Activated gamma-delta T cell (primary cell): ENCODE data around the gene IRS2.

ENCODE experiments used
- DNase-seq: peaks from one replicate; lab custom pipeline; 2025; lab: John Stamatoyannopoulos, UW

The IRS2 gene

DNA sequence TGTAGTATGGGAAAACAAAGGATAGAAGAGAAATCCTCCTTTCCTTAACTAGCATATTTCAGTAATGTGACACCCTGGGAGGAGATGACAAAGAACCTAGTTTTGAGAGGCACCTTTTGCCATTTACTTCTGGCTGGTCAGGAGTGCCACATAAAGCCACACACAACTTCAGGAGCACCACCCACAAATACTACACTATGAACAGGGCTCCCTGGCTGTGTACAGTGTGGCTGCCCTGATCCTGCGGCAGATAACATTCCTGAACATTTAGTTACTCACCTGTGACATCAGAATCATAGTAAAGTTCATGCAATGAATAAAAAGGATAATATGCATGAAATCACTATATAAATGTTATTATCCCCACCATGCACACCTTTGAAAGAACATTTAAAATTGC lies 17.4 kb upstream of the IRS2 start:
- no peak for DNase-seq

DNA sequence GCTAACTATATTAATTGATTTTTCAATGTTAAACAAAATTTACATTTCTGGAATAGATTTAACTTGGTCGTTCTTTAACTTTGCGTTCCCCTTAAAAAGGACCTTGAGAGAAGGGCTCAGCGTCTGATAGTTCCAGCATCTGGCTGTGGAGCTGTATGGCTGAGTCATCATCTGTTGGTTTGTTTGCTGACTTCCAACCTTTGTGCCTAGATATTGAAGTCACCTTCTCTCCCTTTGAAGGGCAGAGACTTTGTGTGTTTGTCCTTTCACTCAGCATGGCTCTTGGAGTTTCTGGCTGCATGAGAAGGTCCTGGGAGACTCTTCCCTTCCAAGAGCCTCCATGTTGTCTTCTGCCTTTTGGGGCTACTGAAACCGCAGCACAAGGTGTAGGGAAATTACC lies 16.6 kb upstream of the IRS2 start:
- no peak for DNase-seq

DNA sequence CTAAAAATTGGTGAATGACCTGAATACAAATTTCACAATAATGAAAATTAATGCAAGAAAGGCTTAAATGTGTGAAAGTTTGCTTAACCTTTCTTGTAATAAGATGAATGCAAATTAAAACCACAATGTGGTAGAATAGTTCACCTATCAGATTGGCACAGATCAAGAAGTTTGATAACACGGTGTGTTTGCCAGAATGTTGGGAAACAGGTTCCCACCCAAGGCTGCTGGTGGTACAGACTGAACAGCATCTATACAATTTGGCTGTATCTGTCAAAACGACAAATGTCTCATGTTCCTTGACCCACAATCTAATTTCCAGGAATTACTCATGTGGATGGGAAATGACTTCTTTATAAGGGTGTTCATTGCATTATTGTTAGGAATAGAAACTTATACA lies 8.6 kb upstream of the IRS2 start:
- no peak for DNase-seq

DNA sequence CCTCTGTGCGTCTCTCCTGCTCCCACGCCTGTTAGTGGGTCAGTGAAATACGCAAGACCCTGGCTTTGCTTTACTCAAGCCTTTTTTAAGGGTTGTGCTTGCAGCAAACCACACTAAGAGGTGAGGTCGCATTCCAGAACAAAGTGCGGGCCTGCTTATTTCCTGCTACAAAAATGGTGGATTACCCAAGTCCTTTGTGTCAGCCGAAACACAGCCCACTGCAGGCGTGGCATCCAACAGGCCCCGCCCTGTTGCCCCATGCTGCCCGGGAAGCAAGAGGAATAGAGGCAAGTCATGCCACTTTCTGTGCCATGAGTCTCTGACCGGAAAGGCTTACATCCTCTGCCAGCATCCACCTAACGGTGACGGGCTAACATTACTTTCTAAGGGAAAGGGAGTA lies 7.7 kb upstream of the IRS2 start:
- no peak for DNase-seq

DNA sequence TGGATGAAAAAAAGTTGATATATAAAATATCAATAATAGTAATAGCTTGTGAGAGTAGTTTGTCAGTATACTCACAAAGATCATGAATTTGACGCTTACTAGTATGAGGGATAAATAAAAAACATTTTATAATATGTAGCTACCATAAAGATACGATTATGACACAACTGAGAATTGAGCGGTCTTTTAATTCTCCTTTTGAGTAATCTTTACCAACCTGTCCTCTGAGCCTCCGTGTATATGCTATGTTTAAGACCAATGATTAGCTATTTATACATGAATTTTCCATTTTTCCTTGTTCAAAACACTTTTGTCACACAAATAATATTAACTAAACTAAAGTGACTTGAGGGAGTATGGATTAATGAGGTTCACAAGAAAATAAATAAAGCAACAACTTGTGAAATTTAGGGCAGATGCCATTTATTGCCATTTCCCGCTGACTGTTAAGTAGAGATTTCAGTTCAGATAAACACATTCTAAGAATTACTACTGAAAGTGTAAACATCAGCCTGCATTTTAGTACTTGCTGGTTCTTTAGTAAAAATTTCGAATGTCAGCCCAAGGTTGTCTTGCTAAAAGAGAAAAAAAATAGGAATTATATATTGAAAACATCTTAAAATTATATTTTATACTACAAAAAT lies 6.2 kb upstream of the IRS2 start:
- DNase-seq: no peak

DNA sequence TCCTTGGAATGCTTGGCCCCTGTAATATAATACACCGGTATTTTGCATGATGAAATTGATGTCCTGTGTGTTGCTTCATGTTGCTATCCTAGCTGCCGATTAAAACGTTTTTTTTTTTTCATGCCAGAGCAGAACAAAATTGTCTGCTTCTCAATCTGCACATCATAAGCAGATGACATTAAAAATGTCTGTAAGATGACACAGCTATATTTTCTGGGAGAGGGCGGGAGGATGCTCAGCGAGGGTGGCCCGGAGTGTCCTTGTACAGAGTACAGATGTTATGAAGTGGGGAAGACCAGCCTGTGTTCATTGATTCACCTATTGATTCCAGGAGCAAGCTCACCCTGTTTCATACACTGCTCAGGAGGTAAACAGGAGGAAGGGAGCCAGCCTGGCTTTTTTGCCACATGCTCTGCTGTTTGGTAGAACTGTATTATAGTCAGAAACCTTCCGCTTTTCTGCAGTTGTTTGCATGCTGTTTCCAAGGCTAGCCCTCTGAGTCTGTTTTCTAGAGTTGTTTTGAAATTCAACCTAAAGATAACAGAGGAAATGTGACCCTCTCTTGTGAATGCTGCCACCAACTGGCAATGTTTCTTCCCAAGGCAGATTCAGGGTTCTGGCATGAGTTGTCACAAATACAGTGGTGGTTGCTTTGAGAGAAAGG lies 4.7 kb upstream of the IRS2 start:
- DNase-seq: no peak

DNA sequence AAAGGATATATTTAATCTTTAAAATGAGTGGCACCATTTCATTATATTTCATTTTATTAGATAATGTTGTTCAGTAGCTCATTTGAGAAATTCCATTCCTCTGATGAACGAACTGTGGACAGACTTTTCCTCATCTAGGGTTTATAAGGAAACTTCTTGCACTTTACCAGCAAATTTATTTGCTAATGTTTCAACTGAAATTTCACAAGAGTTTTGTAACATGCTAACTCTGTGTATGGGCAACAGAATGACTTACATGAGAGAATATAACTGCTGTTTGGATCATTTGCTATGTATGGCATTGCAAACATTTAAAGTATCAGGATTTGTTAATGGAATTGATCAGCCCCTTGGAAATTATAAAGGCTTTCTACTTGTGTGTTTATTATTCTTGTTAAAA lies 3.7 kb upstream of the IRS2 start:
- DNase-seq: no peak

- DNase-seq: no peak
Observed at GRCh38 chr13:109789262-109789661, 2.9 kb upstream of the IRS2 start.

- DNase-seq: no peak
Observed at GRCh38 chr13:109788372-109789111, 2.2 kb upstream of the IRS2 start.

- peak; percentile 22 for DNase-seq
Observed at GRCh38 chr13:109787135-109787954, 962 bp upstream of the IRS2 start.

DNA sequence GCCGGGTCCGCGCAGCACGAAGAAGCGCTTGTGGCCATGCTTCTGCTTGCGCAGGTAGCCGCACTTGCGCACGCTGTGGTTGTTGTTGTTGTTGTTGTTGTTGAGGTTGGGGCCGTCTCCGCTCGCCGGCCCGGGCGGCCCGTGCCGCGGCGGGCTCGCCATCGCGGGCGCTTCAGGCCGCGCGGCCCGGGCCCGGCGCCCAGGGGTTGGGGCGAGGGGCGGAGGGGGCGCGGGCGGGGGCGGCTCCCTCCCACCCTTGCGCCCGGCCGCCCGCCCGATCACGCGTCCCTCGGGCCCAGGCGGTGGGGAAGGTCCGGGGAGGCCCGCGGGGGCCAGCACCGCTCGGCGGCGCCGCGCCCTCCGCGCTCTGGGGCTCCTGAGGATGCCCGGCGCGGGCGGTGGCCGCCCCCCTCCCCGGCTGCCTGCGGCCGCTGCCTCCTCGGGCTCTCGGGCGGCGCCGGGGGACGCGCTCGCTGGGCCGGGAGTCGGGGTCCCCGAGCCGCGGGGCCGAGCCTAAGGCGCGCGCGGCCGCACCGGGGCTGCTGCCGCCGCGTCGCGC lies 412 bp downstream of the IRS2 start:
- DNase-seq: peak; percentile 30

DNA sequence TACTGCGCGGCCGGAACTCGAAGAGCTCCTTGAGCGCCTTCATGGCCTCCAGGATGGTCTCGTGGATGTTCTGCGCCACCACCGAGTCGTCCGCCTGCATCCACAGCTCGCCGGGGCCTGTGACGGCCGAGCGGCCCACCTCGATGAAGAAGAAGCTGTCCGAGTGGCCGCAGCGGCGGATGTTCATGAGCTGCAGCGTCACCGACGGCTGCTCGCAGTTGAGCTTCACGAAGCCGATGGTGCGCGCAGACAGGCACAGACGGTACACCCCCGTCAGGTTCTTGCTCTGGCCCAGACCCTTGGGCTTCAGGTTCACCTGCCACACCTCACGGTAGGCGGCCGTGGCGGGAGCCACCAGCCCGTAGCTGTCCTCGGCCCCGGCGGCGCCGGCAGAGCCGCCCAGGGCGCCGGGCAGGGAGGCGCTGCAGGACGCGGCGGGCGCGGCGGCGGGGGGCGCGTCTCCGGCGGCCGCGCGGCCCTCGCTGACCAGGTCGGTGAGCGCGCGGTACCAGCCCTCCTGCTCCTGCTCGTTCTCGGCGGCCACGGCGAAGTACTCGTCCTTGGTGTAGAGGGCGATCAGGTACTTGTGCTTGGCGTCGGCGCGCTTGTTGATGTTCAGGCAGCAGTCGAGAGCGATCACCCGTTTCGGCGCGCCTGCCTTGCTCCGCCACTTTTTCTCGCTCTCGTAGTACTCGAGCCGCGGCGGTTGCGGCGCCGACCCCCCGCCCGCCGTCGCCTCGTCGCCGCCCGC lies 1.1 kb downstream of the IRS2 start:
- DNase-seq: peak; percentile 30

- DNase-seq: peak; percentile 29
Observed at GRCh38 chr13:109784590-109785140, 1.7 kb downstream of the IRS2 start.

- peak; percentile 29 for DNase-seq
Observed at GRCh38 chr13:109783815-109784589, 2.4 kb downstream of the IRS2 start.

GRCh38 chr13:109783447-109783814 lies 3.0 kb downstream of the IRS2 start:
- DNase-seq: peak; percentile 22

DNA sequence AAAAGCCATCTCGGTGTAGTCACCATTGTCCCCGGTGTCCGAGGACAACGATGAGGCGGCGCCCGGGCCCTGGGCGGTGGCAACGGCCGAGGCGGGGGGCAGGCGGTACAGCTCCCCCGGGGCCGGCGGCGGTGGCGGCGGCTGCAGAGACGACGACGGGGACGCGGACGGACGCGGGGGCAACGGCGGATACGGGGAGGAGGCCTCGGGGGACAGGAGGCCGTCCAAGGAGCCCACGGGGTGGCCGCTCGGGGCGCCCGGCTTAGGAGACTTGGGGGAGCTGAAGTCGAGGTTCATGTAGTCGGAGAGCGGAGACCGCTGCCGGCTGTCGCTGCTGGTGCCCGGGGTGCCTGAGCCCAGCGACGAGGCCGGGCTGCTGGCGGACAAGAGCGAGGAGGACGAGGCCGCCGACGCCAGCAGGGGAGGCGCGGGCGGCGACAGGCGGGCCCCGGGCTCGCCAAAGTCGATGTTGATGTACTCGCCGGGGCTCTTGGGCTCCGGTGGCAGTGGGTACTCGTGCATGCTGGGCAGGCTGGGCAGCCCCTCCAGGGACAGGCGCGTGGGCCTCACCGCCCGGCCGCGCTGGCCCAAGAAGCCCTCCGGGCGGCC lies 3.5 kb downstream of the IRS2 start:
- peak; percentile 23 for DNase-seq

- DNase-seq: peak; percentile 23
Observed at GRCh38 chr13:109782066-109782822, 4.1 kb downstream of the IRS2 start.

DNA sequence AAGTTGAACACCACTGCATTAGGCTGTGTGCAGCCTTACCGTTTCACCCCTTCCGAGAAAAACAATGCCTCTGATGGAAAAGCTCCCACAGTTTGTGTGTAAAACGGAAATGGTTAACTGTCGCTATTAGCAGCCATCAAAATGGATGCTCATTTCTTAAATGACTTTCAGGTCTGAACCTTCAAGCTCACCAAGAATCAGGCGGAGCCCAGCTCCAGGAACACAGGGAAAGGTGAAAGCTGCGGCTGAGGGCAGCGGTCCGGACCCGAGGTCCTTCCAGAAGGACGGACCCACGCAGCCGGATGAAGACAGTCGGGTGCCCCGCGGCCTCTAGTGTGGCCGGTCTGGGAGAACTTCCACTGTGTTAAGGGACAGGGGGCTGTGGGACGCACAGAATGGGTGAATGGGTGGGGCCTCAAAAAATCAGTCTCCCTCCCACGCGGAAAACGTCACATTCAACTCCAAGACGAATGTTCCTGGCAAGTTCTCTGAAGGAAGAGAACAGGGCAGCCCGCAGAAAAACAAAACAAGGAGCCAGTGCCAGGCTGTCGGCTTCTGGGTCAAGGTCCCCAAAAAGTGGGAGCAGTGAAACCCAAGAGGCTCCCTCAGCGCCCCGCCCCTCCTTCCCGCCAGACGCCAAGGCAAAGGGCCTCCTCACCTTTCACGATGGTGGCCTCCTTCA lies 4.9 kb downstream of the IRS2 start:
- no peak for DNase-seq
